ENCODE data around the gene MARCHF10. TPM values are rescaled to one million over a fixed set of nuclear protein-coding genes. Genes with fewer than 3 reads are reported as not detected.

Gene MARCHF10
- total RNA-seq, 1 experiment from 2014 or later = not detected

DNA sequence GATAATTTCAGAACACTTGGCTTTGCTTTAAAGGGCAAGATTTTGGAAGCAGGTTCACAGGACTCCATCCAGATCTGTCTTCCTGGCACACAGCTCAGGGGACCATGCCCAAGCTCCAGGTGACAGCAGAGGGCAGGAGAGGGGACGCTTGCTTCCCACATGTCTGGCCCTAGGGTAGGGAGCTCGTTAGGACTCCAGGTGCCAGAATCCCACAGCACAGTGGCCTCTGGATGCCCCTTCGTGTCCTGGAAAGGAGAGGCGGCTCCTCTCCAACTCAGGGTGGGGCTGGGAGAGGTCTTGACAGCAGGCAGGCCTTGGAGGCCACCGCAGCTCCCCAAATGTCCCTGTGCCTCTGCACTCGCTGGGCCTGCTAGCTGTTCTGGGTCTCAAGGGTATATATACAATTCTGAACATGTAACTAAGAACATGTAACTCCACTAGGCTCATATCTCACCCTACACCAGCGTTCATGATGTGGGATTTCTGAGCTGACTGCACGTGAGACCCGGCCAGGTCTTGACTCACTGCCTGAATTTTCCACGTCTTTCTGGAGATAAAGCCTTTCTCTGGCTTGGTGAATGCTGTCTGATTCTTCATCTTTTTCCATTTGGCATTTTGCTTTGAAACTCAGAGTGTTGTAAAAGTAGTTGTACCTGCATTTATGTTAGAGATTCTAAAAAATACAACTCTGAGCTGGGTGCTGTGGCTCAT lies 52.8 kb downstream of the MARCHF10 start:
- intact Hi-C loops (cut with micrococcal nuclease; ENCODE audit: unreplicated experiment) = no loop called here
- Histone ChIP-seq H3K36me3 (ENCODE audit: insufficient read depth, low read length, poor library complexity, severe bottlenecking) (no peaks in the 10 kb centered on the region), H3K27ac (ENCODE audit: low read depth, low read length, poor library complexity, severe bottlenecking) (no peak overlapping the region), H3K9me3 (ENCODE audit: low read depth, low read length, poor library complexity, severe bottlenecking) (no peaks in the 10 kb centered on the region), H3K27me3 (replicated peaks; ENCODE audit: insufficient read depth, low read depth, low read length, poor library complexity) (peaks cover 5% of the 10 kb centered on the region), H3K4me1 (ENCODE audit: insufficient read depth, low read length, poor library complexity, severe bottlenecking) (no peaks in the 10 kb centered on the region), H3K4me3 (ENCODE audit: low read depth, low read length, poor library complexity, severe bottlenecking) (no peak overlapping the region)
- ChIA-PET CTCF (no interaction called here), POLR2A (ENCODE audit: low non-redundant PET) (no interaction called here)
- no TSS peak for BruUV-seq (replicated peaks)
- DNase-seq (ENCODE audit: low spot score) = no peak
- TF ChIP-seq, protein P1, sequence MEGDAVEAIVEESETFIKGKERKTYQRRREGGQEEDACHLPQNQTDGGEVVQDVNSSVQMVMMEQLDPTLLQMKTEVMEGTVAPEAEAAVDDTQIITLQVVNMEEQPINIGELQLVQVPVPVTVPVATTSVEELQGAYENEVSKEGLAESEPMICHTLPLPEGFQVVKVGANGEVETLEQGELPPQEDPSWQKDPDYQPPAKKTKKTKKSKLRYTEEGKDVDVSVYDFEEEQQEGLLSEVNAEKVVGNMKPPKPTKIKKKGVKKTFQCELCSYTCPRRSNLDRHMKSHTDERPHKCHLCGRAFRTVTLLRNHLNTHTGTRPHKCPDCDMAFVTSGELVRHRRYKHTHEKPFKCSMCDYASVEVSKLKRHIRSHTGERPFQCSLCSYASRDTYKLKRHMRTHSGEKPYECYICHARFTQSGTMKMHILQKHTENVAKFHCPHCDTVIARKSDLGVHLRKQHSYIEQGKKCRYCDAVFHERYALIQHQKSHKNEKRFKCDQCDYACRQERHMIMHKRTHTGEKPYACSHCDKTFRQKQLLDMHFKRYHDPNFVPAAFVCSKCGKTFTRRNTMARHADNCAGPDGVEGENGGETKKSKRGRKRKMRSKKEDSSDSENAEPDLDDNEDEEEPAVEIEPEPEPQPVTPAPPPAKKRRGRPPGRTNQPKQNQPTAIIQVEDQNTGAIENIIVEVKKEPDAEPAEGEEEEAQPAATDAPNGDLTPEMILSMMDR (conservative IDR thresholded peaks at IDR 0.05; ENCODE audit: low read depth, low read length) = no peak
- no peak for TF ChIP-seq EZH2 (IDR thresholded peaks at IDR 0.05; ENCODE audit: borderline replicate concordance, low read depth, low read length, poor library complexity, severe bottlenecking)

DNA sequence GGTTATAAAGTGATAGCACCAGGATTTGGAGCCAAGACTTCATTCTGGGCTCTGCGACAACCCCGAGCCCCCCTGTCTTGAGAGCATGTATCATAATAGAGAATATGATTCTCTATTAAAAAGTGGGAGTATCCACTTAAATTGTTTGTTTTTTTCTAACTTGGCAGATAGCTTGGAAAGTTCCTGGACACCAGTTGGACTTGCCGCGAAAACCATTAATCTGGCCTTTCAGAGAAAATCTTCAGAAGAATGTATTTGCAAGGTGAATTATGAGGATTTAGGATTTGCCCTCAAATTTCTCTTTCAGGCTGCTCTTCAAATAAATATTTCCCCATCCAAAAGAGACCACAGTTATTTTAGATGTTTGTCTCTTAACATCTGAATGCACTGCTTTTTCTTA lies 53.5 kb downstream of the MARCHF10 start:
- no peak overlapping the region for H3K27ac ChIP-seq (ENCODE audit: low read depth, low read length, poor library complexity, severe bottlenecking)
- H3K9me3 ChIP-seq (ENCODE audit: low read depth, low read length, poor library complexity, severe bottlenecking) = no peaks in the 10 kb centered on the region
- ChIA-PET CTCF (no interaction called here), POLR2A (ENCODE audit: low non-redundant PET) (no interaction called here)
- no TSS peak for BruUV-seq (replicated peaks)
- no peaks in the 10 kb centered on the region for H3K4me1 ChIP-seq (ENCODE audit: insufficient read depth, low read length, poor library complexity, severe bottlenecking)
- TF ChIP-seq, protein P1 (conservative IDR thresholded peaks at IDR 0.05; ENCODE audit: low read depth, low read length) = no peak
- TF ChIP-seq EZH2 (IDR thresholded peaks at IDR 0.05; ENCODE audit: borderline replicate concordance, low read depth, low read length, poor library complexity, severe bottlenecking) = no peak
- no peak overlapping the region for H3K4me3 ChIP-seq (ENCODE audit: low read depth, low read length, poor library complexity, severe bottlenecking)
- H3K36me3 ChIP-seq (ENCODE audit: insufficient read depth, low read length, poor library complexity, severe bottlenecking) = no peaks in the 10 kb centered on the region
- DNase-seq (ENCODE audit: low spot score) = no peak
- H3K27me3 ChIP-seq (replicated peaks; ENCODE audit: insufficient read depth, low read depth, low read length, poor library complexity) = no peaks in the 10 kb centered on the region
- intact Hi-C loops (cut with micrococcal nuclease; ENCODE audit: unreplicated experiment) = no loop called here

DNA sequence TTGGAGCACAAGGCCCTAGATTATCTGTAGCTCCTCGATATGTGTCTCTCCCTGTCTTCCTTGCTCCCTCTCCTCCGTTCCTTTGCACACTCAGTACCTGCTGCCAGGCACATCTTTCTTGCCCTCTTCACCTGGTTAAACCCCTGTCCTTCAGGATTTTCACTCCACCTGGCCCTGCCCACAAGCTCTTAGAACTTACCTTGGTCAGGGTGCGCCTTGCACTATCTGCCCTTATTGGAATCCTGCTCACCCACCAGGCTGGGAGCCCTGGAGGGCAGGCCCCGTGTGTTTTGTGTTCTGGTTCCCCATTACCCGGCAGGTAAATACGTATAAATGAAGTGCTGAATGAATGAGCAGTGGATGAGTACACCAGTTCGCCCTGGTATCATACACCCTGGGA lies 54.6 kb downstream of the MARCHF10 start:
- intact Hi-C loops (cut with micrococcal nuclease; ENCODE audit: unreplicated experiment) = no loop called here
- Histone ChIP-seq H3K27ac (ENCODE audit: low read depth, low read length, poor library complexity, severe bottlenecking) (no peak overlapping the region), H3K4me3 (ENCODE audit: low read depth, low read length, poor library complexity, severe bottlenecking) (no peak overlapping the region), H3K36me3 (ENCODE audit: insufficient read depth, low read length, poor library complexity, severe bottlenecking) (no peaks in the 10 kb centered on the region), H3K27me3 (replicated peaks; ENCODE audit: insufficient read depth, low read depth, low read length, poor library complexity) (no peaks in the 10 kb centered on the region), H3K9me3 (ENCODE audit: low read depth, low read length, poor library complexity, severe bottlenecking) (no peaks in the 10 kb centered on the region), H3K4me1 (ENCODE audit: insufficient read depth, low read length, poor library complexity, severe bottlenecking) (no peaks in the 10 kb centered on the region)
- ChIA-PET POLR2A (ENCODE audit: low non-redundant PET) (no interaction called here), CTCF (no interaction called here)
- BruUV-seq (replicated peaks) = no TSS peak
- TF ChIP-seq EZH2 (IDR thresholded peaks at IDR 0.05; ENCODE audit: borderline replicate concordance, low read depth, low read length, poor library complexity, severe bottlenecking) = no peak
- TF ChIP-seq, protein P1 (conservative IDR thresholded peaks at IDR 0.05; ENCODE audit: low read depth, low read length) = no peak
- DNase-seq (ENCODE audit: low spot score) = no peak
